D721Med (cell line): ENCODE measurements around the gene SLC7A8.

Experiments used
- DNase-seq: peaks from one replicate; pipeline ENCODE4 v3.0.0; 2011; ENCODE audit warnings: low spot score; ENCODE audit not compliant: insufficient read length
- FAIRE-seq: peaks from 2 replicates; lab custom pipeline; 2011; peaks lifted over from hg19 to GRCh38; lab: Jason Lieb, UNC
- TF ChIP-seq, protein P1 (sequence below): IDR thresholded peaks from 2 replicates; pipeline ENCODE4 v1.5.1; 2012; ENCODE audit warnings: mild to moderate bottlenecking, control low read depth; ENCODE audit not compliant: insufficient read depth; ENCODE audit errors: missing control alignments

Gene SLC7A8

DNA sequence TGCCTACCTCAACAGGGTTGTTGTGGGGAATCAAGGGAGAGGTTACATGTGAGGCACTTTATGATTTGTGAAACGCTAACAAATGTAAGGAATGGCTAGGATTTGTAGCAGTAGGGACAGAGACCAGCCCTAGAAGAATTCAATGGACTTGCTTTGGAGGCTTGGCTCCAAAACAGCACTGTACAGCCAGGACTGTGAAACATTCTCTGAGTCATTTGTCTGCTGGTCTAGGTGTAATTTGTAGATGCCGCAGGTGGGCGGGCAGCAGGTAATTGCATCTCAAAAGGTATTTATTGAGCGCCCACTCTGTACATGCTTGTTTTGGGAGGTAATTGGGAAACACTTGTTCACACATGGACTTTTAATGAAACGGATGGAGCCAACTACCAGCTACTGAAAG, 11.4 kb downstream of the SLC7A8 start:
- FAIRE-seq (no peak), DNase-seq (no peak)
- TF ChIP-seq, protein P1, sequence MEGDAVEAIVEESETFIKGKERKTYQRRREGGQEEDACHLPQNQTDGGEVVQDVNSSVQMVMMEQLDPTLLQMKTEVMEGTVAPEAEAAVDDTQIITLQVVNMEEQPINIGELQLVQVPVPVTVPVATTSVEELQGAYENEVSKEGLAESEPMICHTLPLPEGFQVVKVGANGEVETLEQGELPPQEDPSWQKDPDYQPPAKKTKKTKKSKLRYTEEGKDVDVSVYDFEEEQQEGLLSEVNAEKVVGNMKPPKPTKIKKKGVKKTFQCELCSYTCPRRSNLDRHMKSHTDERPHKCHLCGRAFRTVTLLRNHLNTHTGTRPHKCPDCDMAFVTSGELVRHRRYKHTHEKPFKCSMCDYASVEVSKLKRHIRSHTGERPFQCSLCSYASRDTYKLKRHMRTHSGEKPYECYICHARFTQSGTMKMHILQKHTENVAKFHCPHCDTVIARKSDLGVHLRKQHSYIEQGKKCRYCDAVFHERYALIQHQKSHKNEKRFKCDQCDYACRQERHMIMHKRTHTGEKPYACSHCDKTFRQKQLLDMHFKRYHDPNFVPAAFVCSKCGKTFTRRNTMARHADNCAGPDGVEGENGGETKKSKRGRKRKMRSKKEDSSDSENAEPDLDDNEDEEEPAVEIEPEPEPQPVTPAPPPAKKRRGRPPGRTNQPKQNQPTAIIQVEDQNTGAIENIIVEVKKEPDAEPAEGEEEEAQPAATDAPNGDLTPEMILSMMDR = no peak

DNA sequence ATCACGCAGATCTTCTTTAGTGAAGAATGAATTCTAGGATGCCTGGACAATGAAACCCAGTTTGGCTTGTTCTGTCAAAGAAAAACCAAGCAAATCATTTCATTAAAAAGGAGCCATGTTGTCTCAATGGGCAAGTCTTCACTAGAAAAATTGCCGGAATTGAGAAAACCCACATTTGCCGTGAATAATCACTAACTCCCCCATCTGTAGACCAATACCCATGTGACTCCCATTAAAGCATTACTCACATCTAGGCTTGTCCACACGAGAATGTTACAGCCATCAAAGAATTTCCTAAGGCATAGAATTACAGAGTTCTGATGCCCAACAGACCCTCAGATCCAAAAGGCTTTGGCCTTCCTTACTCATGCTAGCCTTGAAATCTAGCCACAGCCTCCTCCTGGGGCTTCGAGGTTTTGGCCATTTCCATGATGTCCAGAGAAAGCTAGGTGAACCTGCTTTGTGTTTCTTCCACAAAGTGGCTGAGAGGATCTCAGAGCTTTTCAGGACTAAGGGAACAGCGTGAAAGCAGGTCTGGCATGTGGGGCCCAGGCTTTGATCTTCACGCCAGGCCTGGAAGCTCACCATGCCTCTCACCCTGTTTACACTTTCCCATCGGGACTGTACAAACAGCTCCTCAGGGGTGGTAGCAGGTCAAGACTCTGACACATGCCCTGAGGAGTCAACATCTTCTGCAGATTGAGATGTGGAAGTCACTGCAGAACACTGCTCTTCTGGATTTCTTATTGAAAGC, 12.1 kb downstream of the SLC7A8 start:
- no peak for FAIRE-seq
- TF ChIP-seq, protein P1 = no peak
- DNase-seq = no peak

DNA sequence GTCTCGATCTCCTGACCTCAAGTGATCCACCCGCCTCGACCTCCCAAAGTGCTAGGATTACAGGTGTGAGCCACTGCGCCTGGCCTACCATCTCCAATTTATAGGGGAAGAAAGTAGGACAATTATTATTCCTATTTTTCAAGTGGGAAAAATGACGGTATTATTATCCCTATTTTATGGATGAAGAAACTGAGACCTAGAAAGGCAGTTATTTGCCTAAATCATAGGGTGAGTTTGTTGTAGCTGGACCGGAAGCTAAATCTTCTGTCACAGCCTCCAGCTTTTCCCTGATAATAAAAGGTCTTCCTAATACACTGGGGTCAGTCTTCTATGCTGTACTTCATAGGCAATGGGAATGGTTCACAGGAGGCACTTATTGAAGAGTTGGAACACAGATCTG, 13.8 kb downstream of the SLC7A8 start:
- FAIRE-seq (no peak), DNase-seq (no peak)
- TF ChIP-seq, protein P1 = no peak

DNA sequence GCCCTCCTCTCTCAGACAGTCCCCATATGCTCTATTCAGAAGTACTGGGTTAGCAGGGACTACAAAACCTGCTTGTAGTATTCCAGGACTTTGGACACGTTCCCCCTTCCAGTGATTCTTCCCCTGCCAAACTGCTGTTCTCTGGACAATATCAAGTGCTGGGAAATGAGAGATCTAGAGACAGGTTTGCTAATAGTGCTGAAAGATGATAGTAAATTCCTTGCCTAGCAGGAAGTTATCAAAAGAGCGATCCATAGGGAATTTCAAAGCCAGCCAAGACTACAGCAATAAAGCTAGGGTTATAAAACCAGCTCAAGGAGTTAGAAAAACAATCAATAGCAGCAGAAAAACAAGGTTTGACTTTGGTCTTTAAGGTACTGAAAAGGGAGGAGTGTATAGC, 15.2 kb downstream of the SLC7A8 start:
- DNase-seq (no peak), FAIRE-seq (no peak)
- TF ChIP-seq, protein P1 = no peak

DNA sequence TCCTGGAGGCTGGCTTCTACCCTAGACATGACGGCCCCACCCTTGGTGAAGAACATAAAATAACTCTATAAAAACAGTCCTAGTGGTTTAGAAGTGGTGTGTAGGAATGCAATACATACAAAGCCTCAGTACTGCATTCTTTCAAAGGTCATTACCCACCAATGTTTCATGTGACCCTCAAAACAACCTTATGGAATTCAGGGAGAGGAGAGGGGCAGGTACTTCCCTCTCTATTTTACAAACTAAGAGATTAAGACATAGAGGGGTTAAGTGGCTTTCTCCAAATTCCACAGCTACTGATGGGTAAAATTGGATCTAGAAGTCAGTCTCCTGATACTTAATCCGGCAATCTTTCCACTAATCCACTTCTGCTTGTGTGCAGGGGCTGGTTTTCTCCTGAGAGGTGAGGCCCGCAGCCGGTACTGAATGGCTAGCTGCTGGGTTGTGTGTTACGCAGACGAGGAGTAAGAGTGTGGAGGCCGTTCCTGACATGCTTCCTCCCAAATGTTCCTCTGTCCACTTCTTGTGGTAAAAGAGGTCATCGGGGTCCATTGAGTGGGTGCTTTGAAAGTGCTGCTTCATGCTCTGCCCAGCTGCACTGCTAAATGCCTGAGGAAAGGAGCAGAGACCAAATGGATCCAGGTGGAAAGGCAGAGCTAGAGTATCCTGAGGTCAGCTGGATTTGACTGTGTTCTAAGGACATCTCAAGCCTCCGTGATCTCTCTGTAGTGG, 16.2 kb downstream of the SLC7A8 start:
- no peak for DNase-seq
- TF ChIP-seq, protein P1 = no peak
- no peak for FAIRE-seq

DNA sequence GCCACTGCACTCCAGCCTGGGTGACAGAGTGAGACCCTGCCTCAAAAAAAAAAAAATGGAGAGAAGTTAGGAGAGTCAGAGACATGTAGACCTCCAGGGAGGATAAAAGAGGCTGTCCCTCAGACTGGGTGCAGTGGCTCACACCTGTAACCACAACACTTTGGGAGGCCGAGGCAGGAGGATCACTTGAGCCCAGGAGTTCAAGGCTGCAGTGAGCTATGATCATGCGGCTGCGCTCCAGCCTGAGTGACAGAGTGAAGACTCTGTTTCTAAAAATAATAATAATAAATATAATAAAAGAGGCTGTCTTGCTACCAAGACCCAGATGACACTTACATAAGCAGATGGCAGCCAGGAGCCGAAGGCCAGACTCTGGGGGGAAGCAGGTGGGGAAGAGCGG, 18.5 kb downstream of the SLC7A8 start:
- TF ChIP-seq, protein P1 = no peak
- FAIRE-seq = no peak

DNA sequence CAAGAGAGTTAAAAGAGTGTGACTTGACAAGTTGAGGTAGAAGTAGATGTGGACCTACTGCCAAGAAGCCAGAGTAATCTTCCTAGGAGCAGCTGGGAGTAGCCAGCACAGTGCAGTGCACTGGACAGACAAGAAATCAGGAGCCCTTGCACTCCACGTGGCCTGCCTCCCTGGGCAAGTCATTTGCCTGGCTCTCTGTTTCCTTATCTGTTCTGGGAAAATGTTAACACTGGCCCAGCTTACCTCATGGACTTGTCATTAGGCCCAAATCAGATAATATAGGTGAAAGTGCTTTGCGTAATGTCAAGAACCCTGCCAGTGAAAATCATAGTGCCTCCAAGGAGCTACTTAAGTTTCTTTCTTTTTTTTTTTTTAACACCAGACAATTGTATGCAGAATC, 19.2 kb downstream of the SLC7A8 start:
- TF ChIP-seq, protein P1 = no peak
- DNase-seq = no peak
- FAIRE-seq = no peak

More for the DNA sequence above, 18.5 kb downstream of the SLC7A8 start:
- DNase-seq = no peak
